Dermis blood vessel endothelial cell (primary cell): ENCODE measurements around the gene SLC24A4. TPM values are rescaled to one million over a fixed set of nuclear protein-coding genes. Genes with fewer than 3 reads are reported as not detected.

ENCODE experiments used
- DNase-seq: peaks from one replicate; pipeline ENCODE4 v3.0.0; 2010
- total RNA-seq: library from RNA; depleted of rRNA; stranded (reverse); fragments of >200 nt; gene quantifications from 2 replicates; pipeline ENCODE4 v1.2.3, GENCODE V29; 2014

The SLC24A4 gene
- total RNA-seq, 1 donor from 2014 or later: under 0.01 TPM

DNA sequence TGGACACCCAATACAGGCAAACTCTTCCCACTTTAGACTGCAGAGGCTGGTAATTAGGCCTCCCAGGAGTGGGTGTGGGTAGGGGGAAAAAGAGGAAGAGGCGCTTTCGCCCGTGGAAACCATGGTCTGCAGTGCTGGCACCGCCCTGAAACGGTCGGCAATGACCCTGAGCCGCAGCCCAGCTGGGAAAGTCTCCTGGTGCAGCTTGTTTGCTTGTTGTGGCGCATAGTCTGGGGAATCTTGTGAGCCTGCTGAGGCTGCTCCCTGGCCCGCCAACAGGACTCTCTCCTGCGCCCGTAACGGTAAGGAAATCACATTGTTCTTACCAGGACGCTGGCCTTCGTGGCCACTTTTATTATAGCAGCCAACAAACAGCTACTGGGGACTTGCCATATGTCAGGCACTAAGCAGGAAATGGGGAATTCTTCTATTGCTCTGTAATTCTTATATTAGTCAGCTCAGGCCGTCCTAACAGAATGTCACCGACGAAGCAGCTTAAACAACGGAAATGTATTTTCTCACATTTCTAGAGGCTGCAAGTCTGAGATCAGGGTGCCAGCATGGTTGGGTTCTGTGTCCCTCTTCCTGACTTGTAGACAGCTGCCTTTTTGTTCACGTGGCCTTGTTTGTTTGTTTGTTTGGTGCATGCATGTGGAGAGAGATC is 138.1 kb downstream of the SLC24A4 start:
- DNase-seq: peak; percentile 95

GRCh38 chr14:92461891-92462290 is 138.9 kb downstream of the SLC24A4 start:
- no peak for DNase-seq

GRCh38 chr14:92462568-92462967 is 139.6 kb downstream of the SLC24A4 start:
- no peak for DNase-seq

DNA sequence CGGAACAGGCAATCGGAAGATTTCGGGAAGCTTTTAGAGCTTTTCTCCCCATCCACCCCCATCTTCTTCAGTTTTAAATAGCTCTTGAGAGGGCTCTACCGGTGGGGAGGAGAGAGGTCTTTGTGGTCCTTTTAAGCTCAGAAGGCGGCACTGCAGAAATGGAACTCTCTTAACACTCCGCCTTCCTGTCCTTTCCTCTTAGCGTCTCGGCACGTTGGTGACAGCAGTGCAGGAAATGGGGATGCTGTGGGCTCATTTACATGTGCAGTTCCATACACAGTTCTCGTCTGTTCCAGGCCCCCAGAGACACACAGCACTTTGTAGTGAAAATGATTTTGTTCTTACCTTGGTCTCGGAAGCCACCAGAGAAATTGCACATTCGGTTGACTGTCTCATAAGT is 140.2 kb downstream of the SLC24A4 start:
- no peak for DNase-seq

GRCh38 chr14:92464156-92464555 is 141.2 kb downstream of the SLC24A4 start:
- DNase-seq: no peak

DNA sequence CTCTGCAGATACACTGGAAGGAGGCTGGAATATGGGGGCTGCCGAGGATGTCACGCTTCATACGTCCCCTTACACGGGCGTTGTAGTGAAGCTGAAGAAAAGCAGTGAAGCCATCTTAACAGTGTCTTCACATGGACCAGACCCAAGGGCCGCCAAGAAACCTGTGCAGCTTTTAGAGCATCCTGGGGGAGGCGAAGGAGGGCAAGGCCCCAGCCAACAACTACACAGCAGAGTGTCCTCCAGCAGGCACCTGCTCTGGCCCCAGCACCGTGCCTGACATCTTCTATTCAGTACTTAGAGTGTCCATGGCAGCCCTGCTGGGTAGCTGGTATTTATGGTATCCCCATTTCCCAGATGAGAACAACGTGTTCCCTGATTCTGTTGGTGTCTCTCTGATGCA is 141.8 kb downstream of the SLC24A4 start:
- no peak for DNase-seq

- DNase-seq: no peak
These were observed 142.5 kb downstream of the SLC24A4 start for GRCh38 chr14:92465353-92466055.

DNA sequence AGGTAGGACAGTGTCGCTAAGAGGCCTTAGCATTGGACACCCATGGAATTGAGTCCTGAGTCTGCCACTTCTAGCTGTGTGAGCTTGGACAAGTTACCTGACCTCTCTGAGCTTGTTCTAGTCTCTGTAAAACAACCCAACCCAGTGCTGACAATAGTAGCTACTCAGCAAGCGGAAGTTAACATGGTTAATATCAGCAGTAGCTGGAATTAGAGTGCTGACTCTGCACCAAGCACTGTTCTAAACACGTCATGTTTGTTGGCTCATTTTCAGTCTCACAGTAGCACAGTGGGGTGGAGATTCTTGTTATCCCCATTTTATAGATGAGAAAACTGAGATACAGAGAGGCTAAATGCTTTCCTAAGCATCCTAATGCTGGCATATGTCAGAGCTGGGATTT is 143.1 kb downstream of the SLC24A4 start:
- DNase-seq: no peak

- DNase-seq: no peak
These were observed 146.6 kb downstream of the SLC24A4 start for GRCh38 chr14:92469515-92469914.

DNA sequence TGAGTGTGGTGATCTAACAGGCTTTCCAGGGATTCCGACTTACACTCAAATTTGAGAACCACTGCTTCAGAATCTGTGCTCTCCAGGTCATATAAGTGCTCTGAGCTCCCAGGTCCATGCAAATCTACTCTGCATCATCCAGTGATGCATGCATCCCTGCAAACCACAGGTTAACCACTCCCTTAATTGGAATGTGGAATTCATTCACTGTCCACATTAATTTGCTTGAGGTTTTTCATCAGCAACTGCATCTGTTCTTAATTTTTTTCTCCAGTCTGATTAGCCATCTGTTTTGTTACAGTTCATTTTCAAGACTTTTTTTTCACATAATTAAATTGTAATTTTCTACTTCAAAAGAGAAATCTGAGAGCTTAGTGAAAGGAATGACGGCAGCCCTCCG is 147.2 kb downstream of the SLC24A4 start:
- no peak for DNase-seq

GRCh38 chr14:92470811-92471210 is 147.8 kb downstream of the SLC24A4 start:
- no peak for DNase-seq

DNA sequence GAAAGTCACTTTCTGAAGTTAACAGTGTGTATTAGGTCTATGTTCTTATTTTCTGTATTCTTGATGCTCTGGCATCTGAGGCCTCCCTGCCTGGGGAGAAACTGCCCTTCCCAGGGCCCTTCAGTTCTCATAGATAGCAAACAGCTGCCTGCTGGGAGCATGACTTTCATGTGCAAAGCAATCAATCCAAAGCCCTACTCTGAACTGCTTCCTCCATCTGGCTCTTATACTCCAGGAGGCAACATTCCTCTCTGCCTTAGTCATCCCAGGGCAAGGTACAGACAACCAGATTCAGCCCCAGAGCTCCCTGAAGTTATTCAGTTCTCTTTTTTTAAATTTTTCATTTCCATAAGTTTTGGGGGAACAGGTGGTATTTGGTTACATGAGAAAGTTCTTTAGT is 149.0 kb downstream of the SLC24A4 start:
- DNase-seq: peak; percentile 91

GRCh38 chr14:92472860-92473259 is 149.9 kb downstream of the SLC24A4 start:
- no peak for DNase-seq

DNA sequence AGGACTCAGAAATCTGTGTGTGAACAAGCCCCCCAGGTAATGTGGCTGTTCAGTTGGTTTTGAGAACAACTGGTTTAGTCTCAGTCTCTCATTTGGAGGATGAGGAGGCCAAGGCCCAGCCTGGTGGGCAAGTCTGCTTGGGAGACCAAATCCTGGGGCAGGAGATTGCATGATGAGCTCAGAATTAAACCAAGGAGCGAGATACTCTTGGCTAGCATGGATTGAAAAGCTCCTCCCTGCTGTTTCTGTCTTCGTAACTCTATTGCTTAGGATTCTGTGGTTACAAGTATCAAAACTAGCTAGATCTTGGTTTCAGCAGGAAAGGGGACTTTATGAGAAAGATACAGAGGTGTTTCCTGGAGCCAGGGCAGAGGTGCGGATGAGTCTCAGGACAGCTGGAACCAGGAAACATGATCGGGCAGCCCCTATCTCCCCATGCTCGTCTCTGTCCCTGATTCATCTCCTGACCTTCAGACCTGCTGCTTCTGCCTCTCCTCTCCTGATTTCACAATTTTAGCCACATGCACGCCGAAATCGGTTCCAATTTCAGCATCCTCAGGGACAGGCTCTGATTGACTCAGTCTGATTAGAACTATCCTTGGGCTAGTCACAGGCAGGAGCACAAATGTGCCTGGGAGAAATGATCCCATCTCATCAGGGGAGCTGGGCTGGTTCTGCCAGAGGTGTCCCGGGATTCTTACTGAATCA is 150.4 kb downstream of the SLC24A4 start:
- no peak for DNase-seq

- DNase-seq: peak; percentile 34
These were observed 151.1 kb downstream of the SLC24A4 start for GRCh38 chr14:92473969-92474535.

GRCh38 chr14:92475037-92475436 is 152.1 kb downstream of the SLC24A4 start:
- DNase-seq: no peak

GRCh38 chr14:92475451-92476187 is 152.7 kb downstream of the SLC24A4 start:
- peak; percentile 87 for DNase-seq

DNA sequence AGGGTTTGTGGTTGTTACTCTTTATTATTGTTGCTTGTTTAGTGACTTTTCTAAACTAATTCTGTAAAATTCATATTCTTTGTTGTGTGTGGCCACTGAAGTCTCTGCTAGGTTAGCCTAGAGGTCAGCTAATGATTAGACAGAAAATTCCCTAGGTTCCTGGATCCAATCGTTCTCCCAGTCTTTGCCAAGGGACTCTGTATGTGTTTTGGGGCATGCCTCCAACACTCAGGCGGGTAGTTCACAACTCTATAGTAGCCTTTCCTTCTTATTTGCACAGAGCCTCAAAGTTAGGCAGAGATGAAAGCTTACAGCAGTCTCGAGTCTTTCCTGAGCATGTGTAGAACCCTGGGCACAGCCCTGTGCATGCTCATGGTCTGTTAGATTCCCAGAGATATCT is 157.9 kb downstream of the SLC24A4 start:
- no peak for DNase-seq

GRCh38 chr14:92481386-92481785 is 158.4 kb downstream of the SLC24A4 start:
- peak; percentile 30 for DNase-seq

GRCh38 chr14:92481811-92482555 is 159.0 kb downstream of the SLC24A4 start:
- DNase-seq: peak; percentile 19

GRCh38 chr14:92482621-92483319 is 159.8 kb downstream of the SLC24A4 start:
- DNase-seq: no peak
